NCI-H187 treated with DMSO at 0.1 percent for 48 hours (cell line): ENCODE measurements around the gene LDB2.

ENCODE experiments used
- DNase-seq: peaks from one replicate; lab custom pipeline; 2025; lab: John Stamatoyannopoulos, UW

Gene LDB2

DNA sequence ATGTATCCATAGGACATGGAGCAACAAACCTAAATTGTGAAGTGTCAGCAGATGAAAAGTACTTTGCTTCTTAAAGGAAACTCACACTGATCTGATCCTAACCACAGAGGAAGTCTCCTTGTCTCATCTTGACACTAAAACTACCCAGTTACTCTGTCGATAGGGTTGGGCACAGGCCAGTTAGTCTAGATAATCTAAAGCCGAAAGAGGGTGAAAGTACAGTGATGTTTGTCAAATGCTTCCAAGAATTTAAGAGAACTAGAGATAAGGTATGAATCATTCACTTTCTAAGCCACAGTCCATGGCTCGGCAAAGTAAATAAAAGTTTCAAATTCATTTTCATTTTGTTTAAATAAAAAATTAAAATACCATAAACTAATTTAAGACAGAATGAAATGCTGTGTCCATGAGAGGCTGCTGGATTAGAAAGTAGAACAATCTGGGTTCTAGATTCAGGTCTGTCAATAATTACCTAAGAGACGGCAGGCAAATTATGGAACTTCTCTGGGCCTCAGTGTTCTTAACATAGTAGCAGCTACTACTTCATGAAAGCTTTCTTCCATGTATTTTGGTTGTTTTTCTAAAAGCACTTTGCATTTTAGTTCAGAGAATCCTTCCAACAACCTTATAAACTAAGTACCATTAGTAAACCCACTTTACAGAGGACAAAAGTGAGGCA lies 176.7 kb downstream of the LDB2 start:
- DNase-seq, result no peak

- no peak for DNase-seq
Observed at GRCh38 chr4:16720761-16721160, 177.7 kb downstream of the LDB2 start.

- DNase-seq, result no peak
Observed at GRCh38 chr4:16717266-16717970, 181.0 kb downstream of the LDB2 start.

GRCh38 chr4:16715482-16715881 lies 183.0 kb downstream of the LDB2 start:
- no peak for DNase-seq

- DNase-seq, result no peak
Observed at GRCh38 chr4:16714191-16714590, 184.3 kb downstream of the LDB2 start.

GRCh38 chr4:16713696-16714095 lies 184.7 kb downstream of the LDB2 start:
- DNase-seq, result no peak

GRCh38 chr4:16713271-16713670 lies 185.2 kb downstream of the LDB2 start:
- no peak for DNase-seq

DNA sequence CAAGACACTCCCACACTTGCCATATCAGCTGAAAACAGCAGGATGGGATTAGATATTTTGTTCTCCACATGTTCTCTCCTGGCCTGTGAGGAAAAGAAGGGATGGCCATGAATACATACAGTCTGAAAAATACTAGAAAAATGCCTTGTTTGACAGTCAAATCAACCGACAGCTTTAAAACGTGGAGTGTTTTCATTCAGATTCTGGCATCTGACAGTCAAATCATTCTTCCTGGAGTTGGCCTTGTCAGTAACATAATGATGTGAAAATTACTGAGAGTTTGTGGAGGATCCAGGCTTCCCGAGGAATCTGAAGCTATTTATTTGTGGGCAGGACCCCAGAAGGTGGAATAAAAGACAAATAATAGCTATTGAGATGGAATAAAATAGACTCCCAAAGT lies 188.2 kb downstream of the LDB2 start:
- no peak for DNase-seq

GRCh38 chr4:16707874-16708273 lies 190.6 kb downstream of the LDB2 start:
- no peak for DNase-seq

GRCh38 chr4:16706251-16706650 lies 192.2 kb downstream of the LDB2 start:
- no peak for DNase-seq

GRCh38 chr4:16705341-16705740 lies 193.1 kb downstream of the LDB2 start:
- DNase-seq, result no peak

DNA sequence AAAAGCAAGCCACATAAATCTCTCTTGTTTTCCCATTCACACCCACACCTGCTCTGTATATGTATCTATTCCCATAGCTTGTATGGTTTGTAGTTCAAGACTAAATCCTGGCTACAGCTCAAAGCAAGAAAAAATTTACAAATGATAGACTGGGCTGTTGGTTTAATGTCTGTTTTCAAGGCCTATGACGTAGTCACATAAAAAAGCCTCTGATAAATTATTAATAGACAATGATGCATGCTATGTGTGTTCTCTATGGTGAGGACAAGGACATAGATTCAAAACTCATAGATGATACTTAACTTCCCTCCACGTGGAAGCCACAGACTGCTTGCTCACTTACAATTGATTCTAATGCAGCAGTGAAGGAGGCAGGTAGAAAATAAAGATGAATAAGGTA lies 194.0 kb downstream of the LDB2 start:
- no peak for DNase-seq

DNA sequence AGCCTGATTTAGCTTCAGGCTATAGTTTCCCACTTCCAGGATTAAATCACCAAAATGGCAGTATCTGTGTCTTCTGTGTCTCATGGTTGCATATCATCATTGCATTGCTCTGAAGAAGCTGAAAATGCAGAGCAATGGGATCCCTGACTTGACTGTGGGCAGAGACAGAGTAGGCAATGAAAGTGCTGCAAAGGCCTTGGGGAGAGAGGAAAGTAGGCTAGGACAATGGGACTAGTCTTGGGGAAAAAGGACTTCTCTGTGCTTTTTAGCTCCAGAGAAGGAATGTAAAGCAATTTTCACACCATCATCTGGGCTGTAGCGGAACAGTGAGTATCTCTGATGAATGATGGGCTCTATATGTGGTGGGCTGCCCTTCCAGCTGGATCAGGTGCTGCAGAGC lies 202.5 kb downstream of the LDB2 start:
- no peak for DNase-seq

- DNase-seq, result no peak
Observed at GRCh38 chr4:16694884-16695276, 203.6 kb downstream of the LDB2 start.

DNA sequence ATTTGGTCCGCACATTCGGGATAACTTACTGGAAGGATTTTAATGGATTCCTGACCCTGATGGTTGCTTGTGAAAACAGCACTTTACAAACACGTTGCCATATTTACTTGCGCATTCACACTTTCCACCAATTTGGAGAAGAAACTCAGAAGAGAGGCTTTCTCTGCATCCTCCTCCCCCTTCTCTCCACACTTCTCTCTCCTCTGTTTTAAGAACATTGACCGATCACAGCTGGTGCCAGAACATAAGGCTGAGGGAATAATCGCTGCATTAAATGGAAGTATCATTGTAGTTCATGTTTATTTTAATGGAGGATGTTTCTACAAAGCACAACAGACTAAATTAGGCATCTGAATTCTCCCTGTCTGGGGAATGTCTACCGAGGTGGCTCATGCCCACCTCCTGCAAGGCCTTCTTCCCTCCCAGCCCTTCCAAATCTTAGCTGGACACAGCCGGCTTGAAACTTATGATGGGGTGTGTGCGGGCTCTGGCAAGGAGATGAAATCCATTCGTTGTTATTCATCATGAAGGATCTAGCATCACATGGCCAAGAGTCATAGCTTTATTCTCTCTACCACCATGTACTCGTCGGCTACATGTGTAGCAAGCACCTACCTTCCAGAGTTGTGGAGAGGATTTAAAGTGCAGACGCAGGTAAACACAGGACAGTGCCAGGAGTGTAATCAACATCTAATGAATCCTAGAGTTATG lies 204.1 kb downstream of the LDB2 start:
- DNase-seq, result no peak

DNA sequence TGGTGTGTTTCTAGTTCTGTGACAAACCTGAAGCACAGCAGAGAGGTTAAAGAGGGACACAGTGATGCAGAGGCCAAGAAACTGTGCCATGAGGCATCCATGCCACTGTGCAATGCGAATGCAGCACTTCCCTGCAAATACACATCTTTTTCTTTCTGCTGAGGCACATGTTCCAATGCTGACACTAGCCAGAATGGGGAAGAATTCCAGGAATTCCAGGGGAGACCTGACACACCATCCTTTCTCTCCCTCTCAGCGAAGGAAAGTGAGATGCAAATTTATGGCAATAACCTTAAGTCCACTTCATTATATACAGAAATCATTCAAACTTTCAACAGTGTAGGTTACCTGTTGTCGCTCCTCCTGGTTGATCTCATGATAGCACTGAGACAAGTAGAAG lies 204.8 kb downstream of the LDB2 start:
- no peak for DNase-seq

DNA sequence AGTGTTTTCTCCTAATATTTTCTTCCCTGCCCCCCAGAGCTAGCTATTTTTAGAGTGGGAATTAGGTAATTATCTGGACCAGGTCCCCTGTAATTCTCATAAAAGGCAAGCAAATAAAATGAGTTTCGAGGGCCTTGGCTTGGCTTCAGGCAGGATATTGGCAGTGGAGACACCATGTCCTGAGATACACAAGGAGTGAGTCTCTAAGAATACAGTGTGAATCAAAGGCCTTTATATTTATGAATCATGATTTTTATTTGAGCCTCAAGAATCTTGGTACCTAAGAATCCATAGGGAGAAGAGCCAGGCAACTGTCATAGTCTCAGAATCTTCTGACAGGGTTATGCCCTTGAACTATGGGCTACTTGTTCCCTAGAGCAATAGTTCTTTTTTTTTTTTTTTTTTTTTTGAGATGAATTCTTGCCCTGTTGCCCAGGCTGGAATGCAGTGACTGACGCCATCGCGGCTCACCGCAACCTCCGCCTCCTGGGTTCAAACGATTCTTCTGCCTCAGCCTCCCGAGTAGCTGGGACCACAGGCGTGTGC lies 205.4 kb downstream of the LDB2 start:
- DNase-seq, result no peak

DNA sequence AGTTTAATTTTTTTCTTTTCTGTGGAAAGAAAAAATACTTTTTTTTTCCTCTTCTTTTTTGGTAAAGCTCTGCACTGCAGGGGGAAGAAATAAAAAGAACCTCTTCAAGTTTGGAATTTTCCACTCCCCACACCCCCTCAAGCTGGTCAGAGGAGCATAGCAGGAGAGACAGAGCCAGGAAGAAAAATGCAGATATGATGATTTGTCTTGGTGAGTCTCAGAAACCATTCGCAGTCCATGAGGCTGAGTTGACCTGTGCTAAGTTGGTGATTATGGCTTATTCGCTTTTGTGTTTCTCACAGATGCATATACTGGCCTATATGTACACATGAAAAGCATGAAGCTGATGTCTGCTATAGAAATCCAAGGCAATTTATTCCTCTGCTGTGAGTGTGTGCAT lies 205.9 kb downstream of the LDB2 start:
- DNase-seq, result no peak

GRCh38 chr4:16692046-16692445 lies 206.4 kb downstream of the LDB2 start:
- no peak for DNase-seq

- DNase-seq, result no peak
Observed at GRCh38 chr4:16691450-16691849, 207.0 kb downstream of the LDB2 start.

- DNase-seq, result no peak
Observed at GRCh38 chr4:16687845-16688244, 210.6 kb downstream of the LDB2 start.

DNA sequence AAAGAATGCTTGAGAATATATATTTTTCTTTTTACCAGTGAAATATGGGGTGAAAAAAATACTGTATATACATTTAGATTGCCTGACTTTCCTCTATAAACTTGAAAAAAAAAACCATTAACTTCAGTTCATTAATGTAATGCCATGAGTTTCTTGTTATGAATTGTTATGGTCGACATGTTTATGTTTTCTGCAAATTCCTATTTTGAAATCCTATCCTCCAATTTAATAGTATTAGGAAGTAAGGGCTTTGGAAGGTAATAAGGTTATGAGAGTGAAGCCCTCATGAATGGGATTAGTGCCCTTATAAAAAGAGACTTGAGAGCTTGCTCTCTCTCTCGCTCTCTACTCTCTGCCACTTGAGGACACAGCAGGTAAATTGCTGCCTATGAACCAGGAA lies 211.4 kb downstream of the LDB2 start:
- DNase-seq, result no peak

DNA sequence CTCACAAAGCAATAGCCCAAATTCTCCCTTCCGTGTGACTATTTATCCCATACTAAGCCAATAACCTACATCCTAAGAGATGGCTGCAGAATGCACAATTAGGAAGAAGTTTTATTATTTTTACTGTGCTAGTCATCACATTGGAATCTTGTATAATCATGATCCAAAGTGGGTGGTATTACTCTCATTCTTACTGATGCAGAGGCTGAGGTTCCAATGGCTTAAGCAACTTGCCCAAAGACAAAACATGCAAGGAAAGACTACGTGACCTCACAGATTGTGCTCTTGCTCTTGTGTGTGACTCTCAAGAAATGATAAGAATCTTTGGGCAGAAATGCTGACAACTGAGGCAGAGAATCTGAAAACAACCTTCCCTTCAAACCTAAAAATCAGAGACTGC lies 212.2 kb downstream of the LDB2 start:
- DNase-seq, result no peak
